MM.1S (cell line): Measurements from ENCODE around the gene KCNH1.
"Not testable (repeated sequence)": the region's sequence is repeated elsewhere in the genome, so short reads cannot be mapped to it uniquely, and the experiment has no call there.

Experiments
- EZH2 ChIP-seq: fragments of 300-600 bp; sonication (generic); optimal IDR thresholded peaks from 2 replicates; pipeline ENCODE3; 2017; ENCODE audit warnings: low read depth, mild to moderate bottlenecking, antibody characterized with exemption, low read length, mixed read lengths
- EZH2phosphoT487 ChIP-seq: fragments of 300-600 bp; sonication (generic); IDR thresholded peaks from 2 replicates; pipeline ENCODE4 v1.6.1; 2018; ENCODE audit warnings: antibody characterized with exemption, low read length
- TF ChIP-seq, protein P1 (sequence below): fragments of 300-600 bp; sonication (generic); IDR thresholded peaks from 2 replicates; pipeline ENCODE4 v1.5.1; 2016; ENCODE audit warnings: antibody characterized with exemption, low read length, mixed read lengths

- TF ChIP-seq, protein P1, sequence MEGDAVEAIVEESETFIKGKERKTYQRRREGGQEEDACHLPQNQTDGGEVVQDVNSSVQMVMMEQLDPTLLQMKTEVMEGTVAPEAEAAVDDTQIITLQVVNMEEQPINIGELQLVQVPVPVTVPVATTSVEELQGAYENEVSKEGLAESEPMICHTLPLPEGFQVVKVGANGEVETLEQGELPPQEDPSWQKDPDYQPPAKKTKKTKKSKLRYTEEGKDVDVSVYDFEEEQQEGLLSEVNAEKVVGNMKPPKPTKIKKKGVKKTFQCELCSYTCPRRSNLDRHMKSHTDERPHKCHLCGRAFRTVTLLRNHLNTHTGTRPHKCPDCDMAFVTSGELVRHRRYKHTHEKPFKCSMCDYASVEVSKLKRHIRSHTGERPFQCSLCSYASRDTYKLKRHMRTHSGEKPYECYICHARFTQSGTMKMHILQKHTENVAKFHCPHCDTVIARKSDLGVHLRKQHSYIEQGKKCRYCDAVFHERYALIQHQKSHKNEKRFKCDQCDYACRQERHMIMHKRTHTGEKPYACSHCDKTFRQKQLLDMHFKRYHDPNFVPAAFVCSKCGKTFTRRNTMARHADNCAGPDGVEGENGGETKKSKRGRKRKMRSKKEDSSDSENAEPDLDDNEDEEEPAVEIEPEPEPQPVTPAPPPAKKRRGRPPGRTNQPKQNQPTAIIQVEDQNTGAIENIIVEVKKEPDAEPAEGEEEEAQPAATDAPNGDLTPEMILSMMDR, result not testable (repeated sequence)
- not testable (repeated sequence) for TF ChIP-seq EZH2, EZH2phosphoT487
These were observed 92.1 kb downstream of the KCNH1 start for GRCh38 chr1:211041838-211042237.
